COR-L47 (cell line): ENCODE results near the gene TTF1.

Source experiments
- DNase-seq: peaks from one replicate; lab custom pipeline; 2025; lab: John Stamatoyannopoulos, UW

The TTF1 gene

DNA sequence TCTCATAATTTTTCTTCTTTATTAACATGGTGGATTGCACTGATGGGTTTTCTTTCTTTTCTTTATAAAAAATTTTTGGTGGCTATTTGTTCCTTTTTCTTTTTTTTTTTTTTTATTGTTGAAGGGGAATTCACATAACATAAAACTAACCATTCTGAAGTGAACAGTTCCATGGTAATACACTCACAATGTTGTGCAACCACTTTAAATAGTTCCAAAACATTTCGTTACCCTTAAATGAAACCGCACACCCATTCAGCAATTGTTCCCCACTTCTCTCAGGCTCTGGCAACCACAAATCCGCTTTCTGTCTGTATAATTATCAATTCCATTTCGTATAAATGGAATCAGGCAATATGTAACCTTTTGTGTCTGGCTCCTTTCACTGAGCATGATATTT lies 40.2 kb downstream of the TTF1 start:
- DNase-seq: no peak

GRCh38 chr9:132365986-132366385 lies 40.7 kb downstream of the TTF1 start:
- DNase-seq: no peak

DNA sequence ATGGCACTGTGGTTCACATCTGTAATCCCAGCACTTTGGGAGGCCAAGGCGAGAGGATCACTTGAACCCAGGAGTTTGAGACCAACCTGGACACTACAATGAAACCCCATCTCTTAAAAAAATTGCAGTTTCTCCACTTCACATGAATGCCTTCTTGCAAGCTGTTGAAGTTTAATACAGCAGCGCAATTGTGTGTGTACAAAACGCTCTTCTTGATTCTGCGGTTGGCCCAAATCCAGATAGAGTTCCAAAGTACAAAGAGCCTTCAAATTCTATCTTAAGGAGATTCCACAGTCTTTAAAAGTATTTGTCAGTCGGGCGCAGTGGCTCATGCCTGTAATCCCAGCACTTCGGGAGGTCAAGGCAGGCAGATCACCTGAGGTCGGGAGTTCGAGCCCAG lies 42.6 kb downstream of the TTF1 start:
- DNase-seq: no peak

DNA sequence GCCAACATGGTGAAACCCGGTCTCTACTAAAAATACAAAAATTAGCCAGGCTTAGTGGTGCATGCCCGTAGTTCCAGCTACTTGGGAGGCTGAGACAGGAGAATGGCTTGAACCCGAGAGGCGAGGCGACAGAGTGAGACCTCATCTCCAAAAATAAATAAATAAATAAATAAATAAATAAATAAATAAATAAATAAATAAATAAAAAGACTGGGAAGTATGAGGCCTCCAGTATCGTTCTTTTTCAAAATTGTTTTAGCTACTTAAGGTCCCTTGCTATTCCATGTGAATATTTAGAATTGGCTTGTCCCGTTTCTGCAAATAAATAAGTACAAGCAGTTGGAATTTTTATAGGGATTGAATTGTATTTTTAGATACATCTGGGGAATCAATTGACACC lies 48.9 kb downstream of the TTF1 start:
- DNase-seq: no peak

GRCh38 chr9:132356324-132356924 lies 50.2 kb downstream of the TTF1 start:
- no peak for DNase-seq

- DNase-seq: peak; percentile 97
Observed at GRCh38 chr9:132354637-132355355, 51.8 kb downstream of the TTF1 start, which contains the start of gene SETX. TSS of gene SETX (minus strand) at chr9:132354986. CDS start at chr9:132349428, 5,558 bp downstream.

GRCh38 chr9:132351404-132352045 lies 55.1 kb downstream of the TTF1 start:
- no peak for DNase-seq

DNA sequence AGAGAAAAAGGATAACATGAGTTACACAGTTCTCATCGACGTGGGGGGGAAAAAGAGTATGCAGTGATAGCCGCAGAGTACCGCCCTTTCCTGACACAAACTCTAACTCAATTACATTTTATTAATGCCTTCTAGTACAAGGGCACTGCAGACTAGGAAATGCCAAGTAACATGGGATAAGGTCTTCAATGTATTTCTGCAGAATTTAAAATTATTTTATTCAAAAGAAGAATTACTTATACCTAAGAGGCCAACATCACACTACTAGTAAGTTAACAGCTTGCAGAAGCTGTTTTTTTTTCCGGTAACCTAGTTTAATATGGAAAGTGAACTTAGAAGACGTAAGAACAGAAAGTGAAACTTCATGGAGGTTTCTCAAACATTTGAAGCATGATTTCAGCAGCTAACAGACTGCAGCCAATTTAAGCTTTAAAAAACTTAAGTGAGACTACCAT lies 55.8 kb downstream of the TTF1 start:
- DNase-seq: no peak

GRCh38 chr9:132348676-132349075 lies 58.0 kb downstream of the TTF1 start:
- no peak for DNase-seq

DNA sequence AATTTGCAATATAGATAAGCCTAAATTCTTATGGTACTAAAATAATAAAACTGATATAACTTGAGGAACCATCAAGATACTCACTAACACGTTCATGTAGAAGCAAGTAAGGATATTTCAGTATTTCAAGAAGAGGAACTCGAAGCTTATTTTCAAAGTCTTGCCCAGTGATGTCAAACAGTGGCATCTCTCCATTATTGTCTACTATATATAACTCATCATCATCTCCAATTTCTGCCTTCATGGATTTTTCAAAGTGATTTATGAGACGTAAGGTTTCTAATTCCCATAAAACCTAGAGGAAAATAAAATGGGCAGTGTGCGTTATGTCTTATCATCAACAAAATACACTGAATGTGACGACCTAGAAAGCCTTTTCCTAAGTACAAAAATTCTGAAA lies 60.5 kb downstream of the TTF1 start:
- DNase-seq: no peak

DNA sequence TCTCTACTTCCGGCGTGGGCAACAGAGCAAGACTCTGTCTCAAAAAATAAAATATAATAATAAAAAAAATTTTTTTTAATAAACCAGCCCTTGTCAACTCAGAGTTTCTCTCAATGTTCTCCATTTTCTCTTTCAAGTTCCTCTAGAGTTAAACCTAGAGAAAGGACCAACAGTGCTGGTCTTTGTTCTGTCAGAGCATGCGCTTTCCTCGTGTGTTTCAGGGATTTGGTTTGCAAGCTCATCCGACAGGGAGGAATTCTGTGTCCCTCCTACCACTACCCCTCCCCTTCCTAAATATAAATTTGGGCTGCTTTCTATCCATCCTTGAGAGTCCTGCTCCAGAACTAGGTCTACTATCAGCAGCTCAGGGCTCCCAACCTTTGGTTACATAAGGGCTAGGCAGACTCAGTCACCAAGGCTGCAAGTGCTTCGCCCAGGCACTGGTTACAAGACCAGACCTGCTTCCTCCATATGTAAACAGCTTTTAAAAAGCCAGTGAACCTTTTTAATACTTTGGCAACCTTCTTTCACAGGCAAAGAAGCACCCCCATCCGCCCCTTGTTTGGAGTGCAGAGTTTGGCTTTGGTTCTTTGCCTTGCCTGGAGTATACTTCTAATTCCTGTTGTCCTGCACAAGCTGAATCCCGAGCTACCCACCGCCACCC lies 65.3 kb downstream of the TTF1 start:
- no peak for DNase-seq

DNA sequence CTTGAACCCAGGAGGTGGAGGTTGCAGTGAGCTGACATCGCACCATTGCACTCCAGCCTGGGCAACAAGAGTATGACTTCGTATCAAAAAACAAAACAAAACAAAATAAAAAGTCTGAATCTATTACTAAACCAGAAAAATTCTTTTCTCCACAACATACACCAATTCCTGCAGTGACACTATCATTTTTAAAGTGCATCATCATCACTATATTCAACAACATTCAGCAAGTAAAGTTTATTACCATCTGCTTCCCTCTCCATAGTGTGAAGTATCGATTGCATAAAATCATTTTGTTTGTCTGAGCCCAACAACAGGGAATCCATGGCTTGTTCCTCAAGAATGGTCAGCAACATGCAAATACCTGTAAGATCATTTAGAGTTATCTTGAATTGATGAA lies 72.3 kb downstream of the TTF1 start:
- DNase-seq: no peak

DNA sequence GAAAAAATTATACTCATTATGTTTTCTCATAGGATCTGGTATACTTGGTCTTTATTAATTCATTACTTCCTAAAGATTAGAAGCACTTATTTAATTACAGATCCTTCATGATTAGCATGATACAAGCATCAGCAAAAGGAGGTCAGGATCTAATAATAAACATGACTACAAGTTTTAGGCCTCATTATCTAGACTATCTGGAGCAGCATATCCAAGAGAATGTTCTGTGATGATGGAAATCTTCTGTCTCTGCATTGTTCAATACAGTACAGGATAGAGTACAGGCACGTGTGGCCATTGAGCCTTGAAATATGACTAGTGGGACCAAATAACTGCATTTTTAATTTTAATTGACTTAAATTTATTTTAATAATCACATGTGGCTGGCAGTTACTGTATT lies 73.1 kb downstream of the TTF1 start:
- DNase-seq: no peak

DNA sequence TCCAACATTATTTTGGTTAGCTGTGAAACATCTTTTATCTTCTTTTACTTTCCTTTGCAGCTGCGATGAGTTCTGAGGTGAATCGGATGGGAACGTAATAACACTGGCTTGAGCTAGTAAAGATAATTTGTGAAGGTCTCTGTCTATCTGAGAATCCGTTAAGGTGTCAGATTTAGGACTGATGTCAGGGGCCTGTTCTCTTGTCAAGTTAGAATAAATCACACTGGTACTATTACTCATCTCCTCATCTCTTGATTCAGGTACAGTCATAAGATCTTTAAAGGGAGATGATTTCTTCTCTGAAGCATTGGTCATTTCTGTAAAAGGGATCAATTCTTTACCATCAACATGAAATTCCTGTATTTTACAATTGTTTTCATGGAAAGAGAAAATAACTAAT lies 78.1 kb downstream of the TTF1 start:
- DNase-seq: no peak

GRCh38 chr9:132327537-132327936 lies 79.1 kb downstream of the TTF1 start:
- DNase-seq: no peak
